ENCODE measurements around the gene USH1G. TPM values are rescaled to one million over a fixed set of nuclear protein-coding genes. Genes with fewer than 3 reads are reported as not detected.
"Not testable (repeated sequence)": the region's sequence is repeated elsewhere in the genome, so short reads cannot be mapped to it uniquely, and the experiment has no call there.

The USH1G gene
- total RNA-seq, 2 donors from 2014 or later: not detected

GRCh38 chr17:74925242-74925641, 2.2 kb upstream of the USH1G start:
- Mint-ChIP-seq H3K4me1 (peaks cover under 1% of the 10 kb centered on the region), H3K27ac (no peak overlapping the region), H3K36me3 (ENCODE audit: low read depth) (no peaks in the 10 kb centered on the region), H3K9me3 (no peaks in the 10 kb centered on the region), H3K27me3 (peaks cover 35% of the 10 kb centered on the region), H3K4me3 (no peak overlapping the region)
- ATAC-seq (replicated peaks): no peak

- Mint-ChIP-seq H3K36me3 (ENCODE audit: low read depth) (no peaks in the 10 kb centered on the region), H3K4me1 (no peaks in the 10 kb centered on the region), H3K9me3 (no peaks in the 10 kb centered on the region), H3K27me3 (peaks cover 32% of the 10 kb centered on the region), H3K27ac (no peak within 1 kb of the TSS), H3K4me3 (peak within 1 kb of the TSS; percentile 23)
- no peak for ATAC-seq (replicated peaks)
These were observed 1.3 kb upstream of the USH1G start, which contains the start of gene OTOP2 for GRCh38 chr17:74924250-74924948. Gene OTOP2, plus strand, starts transcription at chr17:74924273. Its CDS starts 360 bp downstream, at chr17:74924633.

DNA sequence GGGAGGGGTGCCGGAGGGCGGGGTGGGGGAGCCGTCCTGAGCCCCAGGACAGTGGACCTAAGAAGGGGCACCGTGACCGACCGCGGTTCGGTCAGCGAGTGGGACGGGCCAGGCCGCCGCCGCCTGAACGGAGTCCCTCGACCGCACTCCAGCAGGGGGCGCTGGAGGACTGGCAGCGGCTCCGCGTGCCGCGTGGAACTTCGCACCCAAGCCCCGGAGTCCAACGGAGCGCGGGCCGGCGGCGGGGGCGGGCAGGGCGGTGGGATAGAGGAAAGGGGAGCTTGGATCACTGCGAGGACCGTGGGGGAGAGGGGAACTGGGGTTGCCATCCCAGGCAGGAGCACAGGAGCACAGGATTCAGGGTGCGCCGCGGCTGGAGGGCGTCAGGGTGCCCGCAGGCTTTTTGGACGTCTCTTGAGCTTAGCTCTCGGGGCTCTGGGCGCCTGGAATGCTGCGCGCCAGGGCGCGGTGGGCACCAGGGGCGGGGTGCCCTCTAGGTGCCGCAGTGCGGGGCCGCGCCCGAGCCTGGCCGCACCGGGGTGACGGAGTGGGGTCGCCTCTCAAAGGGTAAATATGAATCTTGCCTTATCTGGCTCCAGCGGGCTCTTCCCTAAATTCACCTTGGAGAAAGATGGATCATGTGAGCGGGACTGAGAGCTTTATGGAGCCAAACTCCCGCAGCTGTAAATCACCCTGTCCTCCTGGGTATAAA, 639 bp upstream of the USH1G start:
- no peaks in the 10 kb centered on the region for H3K4me1 Mint-ChIP-seq
- ATAC-seq (replicated peaks): peak; percentile 82
- H3K36me3 Mint-ChIP-seq (ENCODE audit: low read depth): no peaks in the 10 kb centered on the region
- H3K27me3 Mint-ChIP-seq: peaks cover 37% of the 10 kb centered on the region
- no peaks in the 10 kb centered on the region for H3K9me3 Mint-ChIP-seq
- no peak overlapping the region for H3K4me3 Mint-ChIP-seq
- no peak overlapping the region for H3K27ac Mint-ChIP-seq

DNA sequence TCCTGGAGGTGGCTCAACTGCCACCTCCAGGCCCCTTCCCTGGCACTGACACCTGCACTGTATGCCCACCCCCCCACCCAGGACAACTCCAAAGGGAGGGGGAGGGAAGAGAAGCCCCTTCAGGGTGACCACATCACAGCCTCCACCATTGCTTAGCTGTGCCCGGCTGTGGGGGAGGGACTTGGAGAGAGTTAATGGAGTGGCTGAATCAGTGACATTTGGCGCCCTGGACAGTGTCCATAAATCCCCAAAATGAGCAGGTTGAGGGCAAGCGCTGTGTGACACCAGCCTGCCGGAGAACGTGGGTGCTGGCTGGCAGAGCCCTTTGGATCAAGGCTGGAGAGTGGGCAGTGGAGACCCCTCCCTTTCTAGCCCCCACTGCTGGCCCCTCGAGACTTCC, 883 bp downstream of the USH1G start:
- peaks cover 26% of the 10 kb centered on the region for H3K27me3 Mint-ChIP-seq
- no peak overlapping the region for H3K4me3 Mint-ChIP-seq
- H3K27ac Mint-ChIP-seq: no peak overlapping the region
- H3K4me1 Mint-ChIP-seq: no peaks in the 10 kb centered on the region
- H3K36me3 Mint-ChIP-seq (ENCODE audit: low read depth): no peaks in the 10 kb centered on the region
- H3K9me3 Mint-ChIP-seq: no peaks in the 10 kb centered on the region
- no peak for ATAC-seq (replicated peaks)

DNA sequence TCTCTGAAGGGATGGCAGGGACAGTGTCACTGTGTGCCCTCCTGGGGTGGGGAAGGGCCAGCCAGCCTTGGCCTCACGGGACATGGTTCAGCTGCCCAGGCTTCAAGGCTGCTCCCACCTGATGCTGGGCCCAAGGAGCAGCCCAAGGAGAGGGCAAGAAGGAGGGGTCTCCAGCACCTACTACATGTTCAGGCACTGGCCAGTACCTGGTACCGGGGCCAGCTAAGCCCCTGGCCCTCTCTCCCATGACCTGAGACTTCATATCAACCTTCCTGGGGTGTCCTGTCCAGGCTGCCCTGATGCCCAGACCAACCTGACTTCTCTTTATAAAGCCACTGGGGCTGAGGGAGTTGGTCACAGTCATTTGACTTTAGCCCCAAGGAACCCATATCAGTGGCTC, 1.3 kb downstream of the USH1G start:
- no peaks in the 10 kb centered on the region for H3K4me1 Mint-ChIP-seq
- H3K36me3 Mint-ChIP-seq (ENCODE audit: low read depth): no peaks in the 10 kb centered on the region

GRCh38 chr17:74921026-74921681, 1.9 kb downstream of the USH1G start:
- H3K27me3 Mint-ChIP-seq: peaks cover 24% of the 10 kb centered on the region
- H3K4me1 Mint-ChIP-seq: no peaks in the 10 kb centered on the region
- no peak for ATAC-seq (replicated peaks)
- no peaks in the 10 kb centered on the region for H3K36me3 Mint-ChIP-seq (ENCODE audit: low read depth)
- no peak overlapping the region for H3K27ac Mint-ChIP-seq
- H3K4me3 Mint-ChIP-seq: no peak overlapping the region
- no peaks in the 10 kb centered on the region for H3K9me3 Mint-ChIP-seq

More for the DNA sequence above, 1.3 kb downstream of the USH1G start:
- ATAC-seq (replicated peaks): no peak
- H3K27me3 Mint-ChIP-seq: peaks cover 26% of the 10 kb centered on the region
- H3K27ac Mint-ChIP-seq: no peak overlapping the region
- no peaks in the 10 kb centered on the region for H3K9me3 Mint-ChIP-seq
- no peak overlapping the region for H3K4me3 Mint-ChIP-seq

GRCh38 chr17:74920642-74921025, 2.4 kb downstream of the USH1G start:
- peaks cover 20% of the 10 kb centered on the region for H3K27me3 Mint-ChIP-seq
- no peaks in the 10 kb centered on the region for H3K9me3 Mint-ChIP-seq
- H3K4me3 Mint-ChIP-seq: no peak overlapping the region
- H3K4me1 Mint-ChIP-seq: no peaks in the 10 kb centered on the region
- ATAC-seq (replicated peaks): no peak
- H3K27ac Mint-ChIP-seq: no peak overlapping the region
- H3K36me3 Mint-ChIP-seq (ENCODE audit: low read depth): no peaks in the 10 kb centered on the region

DNA sequence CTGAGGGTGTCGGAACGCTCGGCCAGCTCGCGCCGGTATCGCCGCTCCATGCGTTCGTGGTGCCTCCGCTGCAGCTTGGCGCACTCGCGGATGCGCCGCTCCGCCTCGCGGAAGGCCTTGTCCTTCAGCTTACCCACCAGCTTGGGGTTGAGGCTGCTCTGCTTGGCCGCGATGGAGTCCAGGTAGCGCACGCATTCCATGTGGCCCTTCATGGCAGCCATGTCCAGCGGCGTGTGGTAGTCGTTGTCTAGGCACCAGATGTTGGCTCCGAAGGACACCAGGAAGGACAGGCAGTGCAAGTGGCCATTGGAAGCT, 2.8 kb downstream of the USH1G start:
- Mint-ChIP-seq H3K27me3 (peaks cover 16% of the 10 kb centered on the region), H3K27ac (no peak overlapping the region), H3K4me3 (no peak overlapping the region), H3K9me3 (no peaks in the 10 kb centered on the region), H3K4me1 (no peaks in the 10 kb centered on the region), H3K36me3 (ENCODE audit: low read depth) (no peaks in the 10 kb centered on the region)
- no peak for ATAC-seq (replicated peaks)

GRCh38 chr17:74919440-74920305, 3.4 kb downstream of the USH1G start:
- Mint-ChIP-seq H3K27me3 (peaks cover 10% of the 10 kb centered on the region), H3K4me3 (no peak overlapping the region), H3K36me3 (ENCODE audit: low read depth) (no peaks in the 10 kb centered on the region), H3K9me3 (no peaks in the 10 kb centered on the region), H3K4me1 (no peaks in the 10 kb centered on the region), H3K27ac (no peak overlapping the region)
- no peak for ATAC-seq (replicated peaks)

DNA sequence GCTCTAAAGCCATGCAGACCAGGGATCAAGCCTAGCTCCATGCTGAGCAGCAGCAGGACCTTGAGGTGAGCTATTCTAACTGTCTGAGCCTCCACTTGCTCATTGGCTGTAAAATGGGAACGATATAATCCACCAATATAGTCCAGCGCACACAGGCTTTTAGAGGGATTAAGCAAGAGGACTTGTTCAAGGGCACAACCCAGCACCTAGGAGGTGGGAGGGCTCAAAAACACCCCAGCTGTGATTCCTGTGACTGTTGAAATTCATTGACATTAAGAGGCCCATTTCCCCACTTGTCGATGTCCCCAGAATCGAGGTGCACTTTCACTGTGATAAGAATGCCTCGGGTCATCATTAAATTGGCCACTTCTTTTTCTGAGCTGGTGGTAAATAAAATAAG, 4.1 kb downstream of the USH1G start:
- no peak for ATAC-seq (replicated peaks)
- peaks cover 10% of the 10 kb centered on the region for H3K27me3 Mint-ChIP-seq
- no peaks in the 10 kb centered on the region for H3K9me3 Mint-ChIP-seq
- H3K4me1 Mint-ChIP-seq: no peaks in the 10 kb centered on the region
- H3K36me3 Mint-ChIP-seq (ENCODE audit: low read depth): no peaks in the 10 kb centered on the region
- H3K27ac Mint-ChIP-seq: no peak overlapping the region
- H3K4me3 Mint-ChIP-seq: no peak overlapping the region

- Mint-ChIP-seq H3K9me3 (no peaks in the 10 kb centered on the region), H3K36me3 (ENCODE audit: low read depth) (no peaks in the 10 kb centered on the region), H3K4me1 (no peaks in the 10 kb centered on the region), H3K4me3 (no peak overlapping the region), H3K27me3 (peaks cover 6% of the 10 kb centered on the region), H3K27ac (no peak overlapping the region)
- ATAC-seq (replicated peaks): no peak
These were observed 5.6 kb downstream of the USH1G start for GRCh38 chr17:74917430-74917829.

DNA sequence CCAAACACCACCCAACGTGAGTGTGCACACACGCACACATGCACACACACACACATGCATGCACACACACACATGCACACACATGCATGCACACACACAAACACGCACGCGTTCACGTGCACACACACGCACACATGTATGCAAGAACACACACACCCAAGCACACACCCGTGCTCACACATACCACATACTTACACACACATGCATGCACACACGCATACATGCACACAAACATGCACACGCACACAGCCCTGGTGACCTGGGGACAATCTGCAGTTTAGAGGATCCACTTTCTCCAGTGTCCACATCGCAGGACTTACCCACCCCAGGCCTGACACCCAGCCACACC, 6.2 kb downstream of the USH1G start:
- Mint-ChIP-seq H3K27me3 (peaks cover 5% of the 10 kb centered on the region), H3K36me3 (ENCODE audit: low read depth) (no peaks in the 10 kb centered on the region), H3K9me3 (no peaks in the 10 kb centered on the region), H3K4me1 (no peaks in the 10 kb centered on the region), H3K4me3 (no peak overlapping the region), H3K27ac (no peak overlapping the region)
- no peak for ATAC-seq (replicated peaks)

DNA sequence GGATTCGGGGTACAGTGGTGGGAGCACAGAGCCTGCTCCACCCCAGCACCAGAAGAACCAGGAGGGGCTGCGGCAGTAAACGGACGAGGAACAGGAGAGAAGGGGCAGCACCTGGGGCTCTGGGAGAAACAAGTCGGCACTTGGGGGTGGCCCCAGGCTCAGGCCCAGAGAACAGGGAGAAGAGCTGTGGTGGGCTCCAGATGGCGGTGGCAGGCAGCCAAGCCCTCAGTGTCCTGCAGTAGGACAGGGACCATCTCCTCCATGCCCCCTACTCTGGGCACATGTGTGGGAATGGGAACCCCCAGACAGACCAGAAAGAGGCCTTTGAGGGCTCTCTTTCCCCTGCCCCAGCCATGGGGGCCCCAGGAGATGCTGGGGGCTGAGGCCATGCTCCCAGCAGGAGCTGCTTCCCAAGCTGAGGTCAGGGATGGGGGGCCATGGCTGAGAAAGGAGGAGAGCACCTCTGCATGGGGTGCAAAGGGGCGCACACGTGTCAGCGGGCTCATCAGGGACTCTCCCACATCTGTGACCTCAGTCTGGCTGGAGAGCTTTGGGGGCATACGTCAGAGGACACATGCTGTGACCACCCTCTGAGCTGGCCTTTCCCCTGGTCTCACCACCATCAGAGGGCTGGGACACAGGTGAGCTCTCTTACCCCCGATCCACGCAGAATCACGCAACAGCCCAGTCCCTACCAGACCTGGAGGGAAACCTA, 6.8 kb downstream of the USH1G start:
- Mint-ChIP-seq H3K27me3 (peaks cover 5% of the 10 kb centered on the region), H3K27ac (no peak overlapping the region), H3K9me3 (no peaks in the 10 kb centered on the region), H3K4me1 (no peaks in the 10 kb centered on the region), H3K36me3 (ENCODE audit: low read depth) (no peaks in the 10 kb centered on the region), H3K4me3 (no peak overlapping the region)
- no peak for ATAC-seq (replicated peaks)

DNA sequence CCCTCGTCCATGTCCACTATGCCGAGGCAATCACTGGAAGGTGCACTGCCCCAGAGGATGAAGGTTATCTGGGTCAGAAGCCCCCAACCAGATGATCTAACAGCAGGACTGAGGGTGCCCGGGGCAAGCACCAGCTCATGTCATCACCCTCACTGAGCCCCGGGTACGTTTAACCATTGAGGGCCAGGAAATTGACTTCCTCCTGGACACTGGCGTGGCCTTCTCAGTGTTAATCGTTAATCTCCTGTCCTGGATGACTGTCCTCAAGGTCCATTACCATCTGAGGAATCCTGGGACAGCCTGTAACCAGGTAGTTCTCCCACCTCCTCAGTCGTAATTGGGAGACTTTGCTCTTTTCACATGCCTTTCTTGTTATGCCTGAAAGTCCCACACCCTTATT, 11.6 kb downstream of the USH1G start:
- H3K27ac Mint-ChIP-seq: not testable (repeated sequence)

More for the DNA sequence above, 11.6 kb downstream of the USH1G start:
- not testable (repeated sequence) for ATAC-seq (replicated peaks); H3K4me1 Mint-ChIP-seq; H3K36me3 Mint-ChIP-seq (ENCODE audit: low read depth); H3K9me3 Mint-ChIP-seq; H3K4me3 Mint-ChIP-seq; H3K27me3 Mint-ChIP-seq

All from activated T-helper 17 cell treated with anti-CD3 and anti-CD28 coated beads, Interleukin-2, amount 50 U/mL, for 72 hours (primary cell).